ENCODE measurements around the gene ARAP3. TPM values are rescaled to one million over a fixed set of nuclear protein-coding genes. Genes with fewer than 3 reads are reported as not detected.
A peak's percentile ranks its signal among the peaks of the same experiment; 100 is the strongest.
"Not testable (repeated sequence)": the region's sequence is repeated elsewhere in the genome, so short reads cannot be mapped to it uniquely, and the experiment has no call there.

Gene ARAP3
- 35.2 TPM for total RNA-seq
- long read RNA-seq, full-length matches to known transcripts = 2 of 26 reads
- long read RNA-seq, partial matches to known transcripts = 15 of 26 reads
- long read RNA-seq, other reads (novel, unspliced or antisense) = 9 of 26 reads

- no peak for TF ChIP-seq CTCF (IDR thresholded peaks at IDR 0.05)
- Histone ChIP-seq H3K4me1 (peaks cover 38% of the 10 kb centered on the region), H3K27ac (peak within 1 kb of the TSS; percentile 87), H3K4me3 (peak within 1 kb of the TSS; percentile 58), H3K27me3 (ENCODE audit: low read depth) (no peaks in the 10 kb centered on the region), H3K36me3 (no peaks in the 10 kb centered on the region), H3K9me3 (no peaks in the 10 kb centered on the region)
- intact Hi-C loops (cut with DNase I) = no loop called here
- DNase-seq (peak; percentile 94), ATAC-seq (peak; percentile 95 to 97)
These were observed at the start of gene ARAP3 for GRCh38 chr5:141681695-141682641. TSS of gene ARAP3 (minus strand) at chr5:141682230. CDS start at chr5:141680486, 1,744 bp downstream.

GRCh38 chr5:141729387-141730006 is 47.5 kb upstream of the ARAP3 start:
- intact Hi-C loops (cut with DNase I) = no loop called here
- Histone ChIP-seq H3K36me3 (no peaks in the 10 kb centered on the region), H3K4me1 (no peaks in the 10 kb centered on the region), H3K4me3 (no peak overlapping the region), H3K27ac (no peak overlapping the region), H3K9me3 (no peaks in the 10 kb centered on the region), H3K27me3 (ENCODE audit: low read depth) (no peaks in the 10 kb centered on the region)
- DNase-seq = no peak
- ATAC-seq = no peak
- no peak for TF ChIP-seq CTCF (IDR thresholded peaks at IDR 0.05)

- no peaks in the 10 kb centered on the region for H3K27me3 ChIP-seq (ENCODE audit: low read depth)
- ATAC-seq = no peak
These were observed 43.9 kb upstream of the ARAP3 start for GRCh38 chr5:141725891-141726290.

GRCh38 chr5:141725174-141725573 is 43.1 kb upstream of the ARAP3 start:
- DNase-seq; H3K9me3 ChIP-seq; H3K4me3 ChIP-seq; H3K27ac ChIP-seq; intact Hi-C loops (cut with DNase I); H3K27me3 ChIP-seq (ENCODE audit: low read depth); H3K4me1 ChIP-seq; ATAC-seq; H3K36me3 ChIP-seq: not testable (repeated sequence)

More at GRCh38 chr5:141725891-141726290, 43.9 kb upstream of the ARAP3 start:
- Histone ChIP-seq H3K36me3 (no peaks in the 10 kb centered on the region), H3K4me1 (no peaks in the 10 kb centered on the region), H3K4me3 (no peak overlapping the region), H3K9me3 (no peaks in the 10 kb centered on the region), H3K27ac (no peak overlapping the region)
- no peak for TF ChIP-seq CTCF (IDR thresholded peaks at IDR 0.05)
- DNase-seq = no peak
- intact Hi-C loops (cut with DNase I) = no loop called here

- intact Hi-C loops (cut with DNase I) = no loop called here
These were observed 40.2 kb upstream of the ARAP3 start for GRCh38 chr5:141722266-141722665.

More at GRCh38 chr5:141722266-141722665, 40.2 kb upstream of the ARAP3 start:
- DNase-seq (no peak), ATAC-seq (no peak)
- Histone ChIP-seq H3K4me1 (no peaks in the 10 kb centered on the region), H3K27ac (no peak overlapping the region), H3K36me3 (no peaks in the 10 kb centered on the region), H3K9me3 (no peaks in the 10 kb centered on the region), H3K4me3 (no peak overlapping the region), H3K27me3 (ENCODE audit: low read depth) (no peaks in the 10 kb centered on the region)
- no peak for TF ChIP-seq CTCF (IDR thresholded peaks at IDR 0.05)
